ENCODE data around the gene STXBP2. TPM values are rescaled to one million over a fixed set of nuclear protein-coding genes. Genes with fewer than 3 reads are reported as not detected.

STXBP2 gene
- total RNA-seq, 1 experiment from 2014 or later: 92.5 TPM

GRCh38 chr19:7628589-7629311 lies 8.2 kb upstream of the STXBP2 start:
- Histone ChIP-seq H4K20me1 (ENCODE audit: control insufficient read depth, insufficient read depth, insufficient read length) (no peaks in the 10 kb centered on the region), H3K23ac (ENCODE audit: insufficient read length, low read depth, low read length) (no peak overlapping the region), H3K9me3 (ENCODE audit: control insufficient read depth, low read depth, low read length) (no peaks in the 10 kb centered on the region), H3K18ac (ENCODE audit: insufficient read length, low read depth, low read length) (peak overlapping the region; percentile 74), H3K79me2 (ENCODE audit: insufficient read depth, low read length) (peaks cover 28% of the 10 kb centered on the region; the same call in 1 of the 2 replicates), H2BK5ac (ENCODE audit: insufficient read length, low read length) (peak overlapping the region; percentile 57), H3K4me1 (ENCODE audit: insufficient read depth, low read length) (no peaks in the 10 kb centered on the region), H3K4me2 (ENCODE audit: insufficient read depth, insufficient read length, low read length) (peak overlapping the region; percentile 99), H2BK12ac (ENCODE audit: insufficient read length, low read depth, low read length) (no peak overlapping the region), H2BK20ac (ENCODE audit: low read depth, low read length, poor library complexity, severe bottlenecking) (no peak overlapping the region), H3K14ac (ENCODE audit: insufficient read depth, low read length) (peak overlapping the region; percentile 71), H4K91ac (ENCODE audit: insufficient read length, low read depth, low read length) (no peak overlapping the region), H3K23me2 (ENCODE audit: insufficient read length, low read depth, low read length, poor library complexity, severe bottlenecking) (peaks cover 14% of the 10 kb centered on the region), H4K5ac (ENCODE audit: insufficient read length, low read depth, low read length) (peak overlapping the region; percentile 88), H3K4ac (ENCODE audit: low read depth, low read length) (no peak overlapping the region), H3K9ac (ENCODE audit: extremely low read depth, insufficient read length, low read length) (peak overlapping the region; percentile 94), H3K56ac (ENCODE audit: insufficient read length, low read depth, low read length) (peak overlapping the region; percentile 92), H2BK120ac (ENCODE audit: low read depth, low read length, poor library complexity, severe bottlenecking) (no peak overlapping the region), H4K8ac (replicated peaks; ENCODE audit: insufficient read length, low read depth, low read length) (no peak overlapping the region), H3K79me1 (ENCODE audit: insufficient read depth, low read depth, low read length, poor library complexity, severe bottlenecking) (peaks cover 20% of the 10 kb centered on the region), H3T11ph (ENCODE audit: low read length) (no peak overlapping the region), H3K27me3 (ENCODE audit: insufficient read depth, low read length) (no peaks in the 10 kb centered on the region), H3K27ac (ENCODE audit: insufficient read length, low read depth, low read length) (no peak overlapping the region), H2BK15ac (ENCODE audit: low read depth, low read length) (no peak overlapping the region), H2AK5ac (ENCODE audit: insufficient read length, low read length) (no peak overlapping the region), H2AFZ (ENCODE audit: low read length) (no peak overlapping the region)
- Mint-ChIP-seq H3K4me1 (peaks cover 15 to 26% of the 10 kb centered on the region in 2 experiments), H3K36me3 (ENCODE audit: insufficient read depth in 1 of 3, low read depth in 3 of 3) (peaks cover 9 to 27% (median 18%) of the 10 kb centered on the region in 3 experiments; a peak in 6 of 7 replicates), H3K27me3 (ENCODE audit: low read depth) (no peaks in the 10 kb centered on the region; the same call in 1 of the 2 replicates), H3K9me3 (no peaks in the 10 kb centered on the region; a peak in 2 of 5 replicates), H3K4me3 (peak overlapping the region; percentile 90 to 98), H3K27ac (peak overlapping the region; percentile 94 to 99 (median 96))
- DNase-seq: no peak
- no CpG with 5 or more reads among the region's 15 CpGs for WGBS (ENCODE audit: extremely low coverage, insufficient read length, low lambda C conversion rate)
- no peak for TF ChIP-seq CTCF (conservative IDR thresholded peaks at IDR 0.05)
